Skeletal muscle tissue (tissue), 4 donors: ENCODE results near the gene CHD5. TPM values are rescaled to one million over a fixed set of nuclear protein-coding genes. Genes with fewer than 3 reads are reported as not detected.

Experiments
- H3K27ac ChIP-seq: one replicate; pipeline ENCODE4 v1.7.0; 2013; ENCODE audit warnings: mild to moderate bottlenecking, low read depth, low read length, inconsistent platforms
- H3K27me3 ChIP-seq, 3 donors: one replicate each; pipeline ENCODE4 v1.7.0; 2013; ENCODE audit warnings: low read length in 3 of 3; ENCODE audit not compliant: control insufficient read depth in 3 of 3, insufficient read depth in 3 of 3
- H3K36me3 ChIP-seq, 3 donors: one replicate each; pipeline ENCODE4 v1.7.0; 2013; ENCODE audit warnings: low read length in 3 of 3; ENCODE audit not compliant: control insufficient read depth in 3 of 3, insufficient read depth in 3 of 3
- H3K4me1 ChIP-seq, 3 donors: one replicate each; pipeline ENCODE4 v1.7.0; 2013; ENCODE audit warnings: low read length in 3 of 3, mild to moderate bottlenecking in 3 of 3; ENCODE audit not compliant: control insufficient read depth in 3 of 3, insufficient read depth in 3 of 3
- H3K4me3 ChIP-seq, 3 donors: one replicate each; pipeline ENCODE4 v1.7.0; 2013; ENCODE audit warnings: low read length in 3 of 3
- H3K9ac ChIP-seq, 3 donors: one replicate each; pipeline ENCODE4 v1.7.0; 2013; ENCODE audit warnings: low read length in 3 of 3, mild to moderate bottlenecking in 3 of 3, moderate library complexity in 2 of 3, low read depth in 1 of 3
- H3K9me3 ChIP-seq, 3 donors: one replicate each; pipeline ENCODE4 v1.7.0; 2013; ENCODE audit warnings: low read length in 3 of 3; ENCODE audit not compliant: control insufficient read depth in 3 of 3
- total RNA-seq: library from RNA; depleted of rRNA; stranded (reverse); fragments of >200 nt; gene quantifications from one replicate; pipeline ENCODE4 v1.2.3, GENCODE V29; 2014
- donor health status: Osteomylitis.

CHD5 gene
- total RNA-seq, 1 donor from 2014 or later, result not detected

GRCh38 chr1:6129313-6129712 lies 50.8 kb downstream of the CHD5 start:
- Histone ChIP-seq H3K27me3 (peaks cover 7 to 50% (median 42%) of the 10 kb centered on the region in 3 donors), H3K9me3 (peaks cover 0 to 2% (median 0%) of the 10 kb centered on the region in 3 donors)

GRCh38 chr1:6128276-6129081 lies 51.6 kb downstream of the CHD5 start:
- Histone ChIP-seq H3K9me3 (peaks cover 0 to 2% (median 0%) of the 10 kb centered on the region in 3 donors), H3K36me3 (no peaks in the 10 kb centered on the region), H3K27ac (no peak overlapping the region), H3K4me3 (no peak overlapping the region), H3K4me1 (no peaks in the 10 kb centered on the region), H3K9ac (no peak overlapping the region), H3K27me3 (peaks cover 7 to 42% (median 42%) of the 10 kb centered on the region in 3 donors)

More at GRCh38 chr1:6129313-6129712, 50.8 kb downstream of the CHD5 start:
- Histone ChIP-seq H3K4me3 (no peak overlapping the region), H3K36me3 (no peaks in the 10 kb centered on the region), H3K9ac (no peak overlapping the region), H3K27ac (no peak overlapping the region), H3K4me1 (no peaks in the 10 kb centered on the region)

GRCh38 chr1:6127587-6128163 lies 52.4 kb downstream of the CHD5 start:
- no peaks in the 10 kb centered on the region for H3K4me1 ChIP-seq
- H3K27ac ChIP-seq, result no peak overlapping the region
- H3K4me3 ChIP-seq, result peak overlapping the region in 2 of 3 donors; percentile 54
- H3K9me3 ChIP-seq, result peaks cover 0 to 2% (median 0%) of the 10 kb centered on the region in 3 donors
- H3K36me3 ChIP-seq, result no peaks in the 10 kb centered on the region
- H3K9ac ChIP-seq, result peak overlapping the region in 1 of 3 donors; percentile 50
- peaks cover 7 to 42% (median 38%) of the 10 kb centered on the region in 3 donors for H3K27me3 ChIP-seq

GRCh38 chr1:6126521-6127067 lies 53.5 kb downstream of the CHD5 start:
- Histone ChIP-seq H3K27me3 (peaks cover 7 to 38% (median 38%) of the 10 kb centered on the region in 3 donors), H3K4me3 (no peak overlapping the region), H3K27ac (no peak overlapping the region), H3K36me3 (no peaks in the 10 kb centered on the region), H3K9me3 (no peaks in the 10 kb centered on the region), H3K9ac (no peak overlapping the region), H3K4me1 (no peaks in the 10 kb centered on the region)

- Histone ChIP-seq H3K27ac (no peak overlapping the region), H3K36me3 (no peaks in the 10 kb centered on the region), H3K4me1 (no peaks in the 10 kb centered on the region), H3K4me3 (no peak overlapping the region), H3K27me3 (peaks cover 7 to 38% (median 34%) of the 10 kb centered on the region in 3 donors), H3K9me3 (no peaks in the 10 kb centered on the region), H3K9ac (no peak overlapping the region)
Measured at GRCh38 chr1:6126028-6126427, 54.1 kb downstream of the CHD5 start.

GRCh38 chr1:6125366-6125765 lies 54.8 kb downstream of the CHD5 start:
- no peak overlapping the region for H3K4me3 ChIP-seq
- no peaks in the 10 kb centered on the region for H3K4me1 ChIP-seq
- no peaks in the 10 kb centered on the region for H3K9me3 ChIP-seq
- H3K36me3 ChIP-seq, result no peaks in the 10 kb centered on the region
- H3K27ac ChIP-seq, result no peak overlapping the region
- peaks cover 7 to 33% (median 33%) of the 10 kb centered on the region in 3 donors for H3K27me3 ChIP-seq
- no peak overlapping the region for H3K9ac ChIP-seq

- no peak overlapping the region for H3K4me3 ChIP-seq
- no peaks in the 10 kb centered on the region for H3K4me1 ChIP-seq
- H3K27me3 ChIP-seq, result peaks cover 7 to 33% (median 29%) of the 10 kb centered on the region in 3 donors
- no peak overlapping the region for H3K27ac ChIP-seq
- no peak overlapping the region for H3K9ac ChIP-seq
- no peaks in the 10 kb centered on the region for H3K9me3 ChIP-seq
- no peaks in the 10 kb centered on the region for H3K36me3 ChIP-seq
Measured at GRCh38 chr1:6124746-6125365, 55.3 kb downstream of the CHD5 start.

- Histone ChIP-seq H3K9ac (no peak overlapping the region), H3K27ac (no peak overlapping the region), H3K36me3 (no peaks in the 10 kb centered on the region), H3K27me3 (peaks cover 7 to 33% (median 29%) of the 10 kb centered on the region in 3 donors), H3K9me3 (no peaks in the 10 kb centered on the region), H3K4me1 (no peaks in the 10 kb centered on the region), H3K4me3 (no peak overlapping the region)
Measured at GRCh38 chr1:6124341-6124740, 55.8 kb downstream of the CHD5 start.

GRCh38 chr1:6123816-6124215 lies 56.3 kb downstream of the CHD5 start:
- no peak overlapping the region for H3K4me3 ChIP-seq
- no peak overlapping the region for H3K9ac ChIP-seq
- peaks cover 3 to 29% (median 25%) of the 10 kb centered on the region in 3 donors for H3K27me3 ChIP-seq
- no peaks in the 10 kb centered on the region for H3K36me3 ChIP-seq
- H3K27ac ChIP-seq, result no peak overlapping the region
- no peaks in the 10 kb centered on the region for H3K9me3 ChIP-seq
- H3K4me1 ChIP-seq, result no peaks in the 10 kb centered on the region
